Ectodermal cell (in vitro differentiated cells): ENCODE results near the gene SLC16A8.

ENCODE experiments used
- H3K27ac ChIP-seq: 2 replicates; pipeline ENCODE4 v1.7.0; 2013; ENCODE audit warnings: mild to moderate bottlenecking, low read depth, low read length; ENCODE audit not compliant: insufficient read depth, poor library complexity, severe bottlenecking
- H3K27me3 ChIP-seq: 2 replicates; pipeline ENCODE4 v1.7.0; 2013; ENCODE audit warnings: mild to moderate bottlenecking, low read length; ENCODE audit not compliant: insufficient read depth, control insufficient read depth, poor library complexity, severe bottlenecking
- H3K36me3 ChIP-seq: one replicate; pipeline ENCODE4 v1.7.0; 2013; ENCODE audit warnings: low read length; ENCODE audit not compliant: control insufficient read depth, insufficient read depth
- H3K4me1 ChIP-seq: one replicate; pipeline ENCODE4 v1.7.0; 2013; ENCODE audit warnings: low read length; ENCODE audit not compliant: control insufficient read depth, insufficient read depth
- H3K4me3 ChIP-seq: 2 replicates; pipeline ENCODE4 v1.7.0; 2013; ENCODE audit warnings: low read depth, low read length, control low read depth; ENCODE audit not compliant: insufficient read depth
- H3K9me3 ChIP-seq: 2 replicates; pipeline ENCODE4 v1.7.0; 2013; ENCODE audit warnings: mild to moderate bottlenecking, low read length, moderate library complexity; ENCODE audit not compliant: control insufficient read depth
- WGBS, 2 experiments: methylation state at CpG; one replicate each; pipeline ENCODE4 v1.1.7; 2013; ENCODE audit warnings: missing lambda C conversion rate in 2 of 2; 5-methylcytosine and 5-hydroxymethylcytosine counted together

SLC16A8 gene

GRCh38 chr22:38086942-38087341 is 3.0 kb upstream of the SLC16A8 start:
- WGBS, 2 experiments: 92 to 94% methylated on average over 13 of the region's 13 CpGs
- H3K4me3 ChIP-seq: no peak overlapping the region
- H3K36me3 ChIP-seq: no peaks in the 10 kb centered on the region
- H3K9me3 ChIP-seq: no peaks in the 10 kb centered on the region
- no peak overlapping the region for H3K27ac ChIP-seq
- peaks cover 30% of the 10 kb centered on the region for H3K27me3 ChIP-seq
- peaks cover 34% of the 10 kb centered on the region for H3K4me1 ChIP-seq

- H3K4me3 ChIP-seq: no peak overlapping the region
- peaks cover 39% of the 10 kb centered on the region for H3K4me1 ChIP-seq
- peaks cover 37% of the 10 kb centered on the region for H3K27me3 ChIP-seq
- WGBS, 2 experiments: 82 to 84% methylated on average over 23 to 24 of the region's 25 CpGs
- no peaks in the 10 kb centered on the region for H3K9me3 ChIP-seq
- H3K36me3 ChIP-seq: no peaks in the 10 kb centered on the region
- no peak overlapping the region for H3K27ac ChIP-seq
These were observed 2.2 kb upstream of the SLC16A8 start for GRCh38 chr22:38086001-38086845.

DNA sequence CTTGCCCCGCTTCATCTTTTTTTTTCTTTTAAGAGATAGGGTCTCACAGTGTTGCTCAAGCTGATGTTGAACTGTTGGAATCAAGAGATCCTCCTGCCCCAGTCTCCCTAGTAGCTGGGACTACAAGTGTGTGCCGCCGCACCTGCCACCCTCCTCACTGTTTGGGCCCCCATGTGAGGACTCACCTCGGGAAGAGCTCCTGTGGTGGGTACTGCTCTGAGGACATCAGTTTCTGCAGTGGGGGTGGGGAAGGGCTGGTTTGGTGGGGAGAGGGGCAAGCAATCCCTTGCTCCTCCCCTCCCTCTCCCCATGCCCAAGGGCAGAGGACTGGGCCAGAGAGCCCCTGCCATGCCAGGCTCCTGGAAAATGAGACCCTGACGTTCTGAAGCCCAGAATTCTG is 1.5 kb upstream of the SLC16A8 start:
- Histone ChIP-seq H3K4me3 (no peak overlapping the region), H3K36me3 (no peaks in the 10 kb centered on the region), H3K9me3 (no peaks in the 10 kb centered on the region), H3K27ac (no peak overlapping the region), H3K27me3 (peaks cover 44% of the 10 kb centered on the region), H3K4me1 (peaks cover 39% of the 10 kb centered on the region)
- WGBS, 2 experiments: 60 to 65% methylated on average over 5 of the region's 5 CpGs

DNA sequence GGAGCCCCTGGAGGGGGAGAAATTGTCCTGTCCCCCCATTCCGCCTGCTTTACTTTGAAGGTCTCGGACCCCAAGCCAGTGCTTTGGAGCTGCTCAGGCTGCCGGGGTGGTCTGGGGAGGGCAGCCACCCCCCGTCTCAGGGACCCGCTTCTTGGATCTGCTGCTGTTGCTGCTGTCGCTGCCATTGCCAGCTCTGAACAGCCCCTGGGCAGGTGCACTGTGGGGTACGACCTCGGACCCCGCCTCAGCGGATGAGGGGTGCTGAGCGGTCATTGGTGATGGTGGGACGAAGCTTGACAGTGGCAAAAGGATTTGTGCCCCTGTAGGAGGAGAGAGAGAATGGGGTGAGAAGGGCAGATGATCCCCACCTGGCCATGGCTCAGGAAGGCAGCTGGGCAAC is 1.1 kb upstream of the SLC16A8 start:
- Histone ChIP-seq H3K4me1 (peaks cover 39% of the 10 kb centered on the region), H3K27ac (peak overlapping the region; percentile 16), H3K4me3 (no peak overlapping the region), H3K27me3 (peaks cover 49% of the 10 kb centered on the region), H3K9me3 (no peaks in the 10 kb centered on the region), H3K36me3 (no peaks in the 10 kb centered on the region)
- WGBS, 2 experiments: 93 to 94% methylated on average over 12 of the region's 12 CpGs

GRCh38 chr22:38082986-38083710 is 836 bp downstream of the SLC16A8 start:
- Histone ChIP-seq H3K27me3 (peaks cover 47% of the 10 kb centered on the region), H3K9me3 (no peaks in the 10 kb centered on the region), H3K36me3 (no peaks in the 10 kb centered on the region), H3K27ac (no peak overlapping the region), H3K4me3 (no peak overlapping the region), H3K4me1 (peaks cover 39% of the 10 kb centered on the region)
- 86 to 88% methylated on average over 24 of the region's 24 CpGs for WGBS, 2 experiments

DNA sequence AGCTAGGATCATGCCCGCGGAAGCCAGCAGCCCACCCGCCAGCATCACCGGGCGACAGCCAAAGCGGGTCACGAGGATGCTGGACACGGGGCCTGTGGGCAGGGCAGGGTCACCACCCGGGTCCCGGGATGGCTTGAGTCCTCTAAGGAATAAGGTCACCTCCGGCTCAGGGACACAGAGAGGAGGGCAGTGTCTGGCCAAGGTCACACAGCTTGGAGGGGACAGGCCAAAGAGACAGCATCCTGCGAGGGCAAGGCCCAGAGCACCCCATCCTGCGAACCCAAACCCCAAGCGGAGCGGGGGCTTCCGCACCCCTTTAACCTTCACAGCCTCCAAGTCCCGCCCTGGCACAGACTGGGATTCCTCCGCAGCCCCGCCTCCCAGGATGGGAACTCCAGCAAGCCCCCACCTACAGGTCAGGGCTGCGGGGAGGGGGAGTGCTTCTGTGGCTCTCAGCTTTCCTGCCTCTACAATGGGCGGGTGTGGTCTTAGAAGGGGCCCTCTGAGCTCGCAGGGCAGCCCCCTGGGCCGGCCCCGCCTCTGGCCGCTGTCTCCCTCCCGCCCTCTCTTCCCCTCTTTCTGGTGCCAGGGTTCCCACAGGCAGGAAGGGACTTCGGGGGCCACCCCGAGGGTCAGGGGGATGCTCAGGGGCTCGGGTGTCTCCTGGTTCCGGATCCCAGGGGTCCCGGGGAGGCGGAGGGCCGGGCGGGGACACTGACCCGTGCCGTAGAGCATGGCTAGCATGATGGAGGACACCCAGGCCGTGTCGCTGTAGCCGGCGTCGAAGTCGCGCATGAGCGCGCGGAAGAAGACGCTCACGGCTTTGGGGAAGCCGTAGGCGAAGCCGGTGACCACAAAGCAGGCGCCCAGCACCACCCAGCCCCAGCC is 1.8 kb downstream of the SLC16A8 start:
- H3K4me3 ChIP-seq: peak overlapping the region; percentile 10

GRCh38 chr22:38081636-38081940 is 2.4 kb downstream of the SLC16A8 start:
- Histone ChIP-seq H3K4me3 (peak overlapping the region; percentile 10), H3K4me1 (peaks cover 39% of the 10 kb centered on the region), H3K27me3 (peaks cover 47% of the 10 kb centered on the region), H3K9me3 (no peaks in the 10 kb centered on the region), H3K27ac (no peak overlapping the region), H3K36me3 (no peaks in the 10 kb centered on the region)
- WGBS, 2 experiments: 30 to 33% methylated on average over 17 of the region's 17 CpGs

More for the DNA sequence above, 1.8 kb downstream of the SLC16A8 start:
- H3K27ac ChIP-seq: no peak overlapping the region
- H3K4me1 ChIP-seq: peaks cover 39% of the 10 kb centered on the region
- no peaks in the 10 kb centered on the region for H3K9me3 ChIP-seq
- H3K27me3 ChIP-seq: peaks cover 47% of the 10 kb centered on the region
- H3K36me3 ChIP-seq: no peaks in the 10 kb centered on the region
- WGBS, 2 experiments: 61 to 64% methylated on average over 52 of the region's 52 CpGs

GRCh38 chr22:38080850-38081635 is 2.9 kb downstream of the SLC16A8 start:
- Histone ChIP-seq H3K4me3 (peak overlapping the region; percentile 16), H3K36me3 (no peaks in the 10 kb centered on the region), H3K4me1 (peaks cover 39% of the 10 kb centered on the region), H3K9me3 (no peaks in the 10 kb centered on the region), H3K27ac (no peak overlapping the region), H3K27me3 (peaks cover 47% of the 10 kb centered on the region)
- 23 to 24% methylated on average over 110 of the region's 110 CpGs for WGBS, 2 experiments

- peaks cover 47% of the 10 kb centered on the region for H3K27me3 ChIP-seq
- no peak overlapping the region for H3K4me3 ChIP-seq
- 85 to 86% methylated on average over 11 of the region's 11 CpGs for WGBS, 2 experiments
- no peaks in the 10 kb centered on the region for H3K9me3 ChIP-seq
- H3K27ac ChIP-seq: no peak overlapping the region
- peaks cover 33% of the 10 kb centered on the region for H3K4me1 ChIP-seq
- H3K36me3 ChIP-seq: no peaks in the 10 kb centered on the region
These were observed 3.5 kb downstream of the SLC16A8 start for GRCh38 chr22:38080474-38080849.
